Mesangial cell (primary cell): ENCODE results near the gene TMED4. TPM values are rescaled to one million over a fixed set of nuclear protein-coding genes. Genes with fewer than 3 reads are reported as not detected.

Experiments used
- total RNA-seq: library from RNA; depleted of rRNA; stranded (reverse); fragments of >200 nt; gene quantifications from 2 replicates; pipeline ENCODE4 v1.2.3, GENCODE V29; 2015

The TMED4 gene
- total RNA-seq = 60.5 and 95.6 TPM in 2 replicates

GRCh38 chr7:44581879-44582603 lies at the start of gene TMED4:
Gene TMED4 (minus strand): TSS chr7:44582231. CDS start chr7:44582206, 25 bp downstream.

GRCh38 chr7:44606341-44607140 lies 24.5 kb upstream of the TMED4 start, which contains the start of gene OGDH:
Gene OGDH (plus strand): TSS chr7:44606627. CDS start chr7:44624344, 17,717 bp downstream.

GRCh38 chr7:44573464-44574286 lies 8.4 kb downstream of the TMED4 start, which contains the start of gene DDX56:
Gene DDX56 (minus strand): TSS chr7:44573908. CDS start chr7:44573895, 13 bp downstream.

GRCh38 chr7:44541028-44541869 lies 40.8 kb downstream of the TMED4 start, which contains the start of gene NPC1L1:
Gene NPC1L1 (minus strand): TSS chr7:44541330. CDS start chr7:44541259, 71 bp downstream.

Other genes starting within 250 kb of the TMED4 start
- 47.7 and 62.4 TPM in 2 replicates for gene NUDCD3, start 91.6 kb downstream of the TMED4 start, total RNA-seq
- gene NPC1L1, start 40.9 kb downstream of the TMED4 start, total RNA-seq = 0.33 and 1.1 TPM in 2 replicates
- 56.5 and 84.1 TPM in 2 replicates for gene DDX56, start 8.3 kb downstream of the TMED4 start, total RNA-seq
- gene OGDH, start 24.4 kb upstream of the TMED4 start, total RNA-seq = 90.9 and 105 TPM in 2 replicates
- gene ZMIZ2, start 166.6 kb upstream of the TMED4 start, total RNA-seq = 23.5 and 37.0 TPM in 2 replicates
- 1,637 and 3,097 TPM in 2 replicates for gene PPIA, start 214.4 kb upstream of the TMED4 start, total RNA-seq